Fibroblast of skin of right quadriceps (primary cell): ENCODE data around the gene NSF.
A peak's percentile ranks its signal among the peaks of the same experiment; 100 is the strongest.
"Not testable (repeated sequence)": the region's sequence is repeated elsewhere in the genome, so short reads cannot be mapped to it uniquely, and the experiment has no call there.

Experiments used
- DNase-seq: peaks from one replicate; pipeline ENCODE4 v3.0.0-alpha.2; 2013

NSF gene

DNA sequence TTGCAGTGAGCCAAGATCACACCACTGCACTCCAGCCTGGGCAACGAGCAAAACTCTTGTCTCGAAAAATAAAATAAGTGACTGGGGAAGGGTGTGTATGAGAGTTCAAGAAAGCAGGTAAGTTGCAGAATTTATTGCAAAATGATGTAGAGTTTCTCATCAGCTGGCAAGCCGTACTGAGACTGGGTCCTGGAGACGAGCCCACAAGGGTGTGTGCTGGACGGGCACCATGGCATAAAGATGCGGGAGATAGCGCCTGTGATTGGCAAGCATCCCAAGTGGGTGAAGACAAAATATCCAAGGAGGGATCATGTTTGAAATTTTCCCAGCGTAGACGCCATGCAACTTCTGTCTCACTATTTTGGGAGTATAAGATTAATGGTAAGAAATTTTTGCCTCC lies 168.7 kb downstream of the NSF start:
- DNase-seq = no peak

DNA sequence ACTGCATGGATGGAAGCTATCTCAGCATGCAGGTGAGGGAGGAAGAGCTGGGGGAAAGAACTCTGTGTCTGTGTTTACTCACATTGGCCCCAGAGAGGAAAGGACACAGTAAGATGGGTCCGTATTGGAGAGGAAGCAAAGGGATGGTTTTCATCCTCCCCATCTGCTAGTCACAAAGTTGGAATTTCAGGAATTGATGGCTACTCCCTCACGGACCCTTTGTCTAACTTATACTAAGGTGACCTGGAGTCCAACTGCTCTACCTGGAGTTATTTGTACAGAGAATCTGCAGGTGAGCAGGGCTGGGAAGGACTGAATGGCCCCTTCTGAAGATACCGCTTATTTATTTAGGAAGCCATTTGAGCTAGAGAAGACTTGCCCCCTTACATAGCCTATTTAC lies 172.9 kb downstream of the NSF start:
- no peak for DNase-seq

GRCh38 chr17:46764000-46764708 lies 173.7 kb downstream of the NSF start:
- no peak for DNase-seq

- peak; percentile 97 for DNase-seq
These were observed 174.4 kb downstream of the NSF start for GRCh38 chr17:46764709-46765401.

DNA sequence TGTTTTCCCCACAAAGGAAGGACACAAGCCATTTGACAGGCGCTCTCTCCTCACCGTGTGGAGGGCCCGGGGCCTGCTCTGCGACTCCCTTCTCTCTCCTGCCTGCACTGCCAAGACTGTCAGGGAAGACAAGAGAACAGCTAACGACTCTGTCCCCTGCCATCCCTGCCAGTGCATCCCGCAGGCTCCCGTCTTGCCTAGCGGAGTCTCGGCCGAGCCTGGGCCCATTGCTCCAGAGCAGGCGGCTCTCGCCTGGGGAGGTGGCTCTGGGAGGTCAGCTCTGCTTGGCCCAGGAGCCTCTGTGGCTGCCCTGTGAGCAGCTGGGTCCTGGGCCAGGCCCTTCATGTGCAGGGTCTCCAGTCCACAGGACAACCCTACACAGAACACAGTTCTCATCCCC lies 175.0 kb downstream of the NSF start:
- DNase-seq = no peak

DNA sequence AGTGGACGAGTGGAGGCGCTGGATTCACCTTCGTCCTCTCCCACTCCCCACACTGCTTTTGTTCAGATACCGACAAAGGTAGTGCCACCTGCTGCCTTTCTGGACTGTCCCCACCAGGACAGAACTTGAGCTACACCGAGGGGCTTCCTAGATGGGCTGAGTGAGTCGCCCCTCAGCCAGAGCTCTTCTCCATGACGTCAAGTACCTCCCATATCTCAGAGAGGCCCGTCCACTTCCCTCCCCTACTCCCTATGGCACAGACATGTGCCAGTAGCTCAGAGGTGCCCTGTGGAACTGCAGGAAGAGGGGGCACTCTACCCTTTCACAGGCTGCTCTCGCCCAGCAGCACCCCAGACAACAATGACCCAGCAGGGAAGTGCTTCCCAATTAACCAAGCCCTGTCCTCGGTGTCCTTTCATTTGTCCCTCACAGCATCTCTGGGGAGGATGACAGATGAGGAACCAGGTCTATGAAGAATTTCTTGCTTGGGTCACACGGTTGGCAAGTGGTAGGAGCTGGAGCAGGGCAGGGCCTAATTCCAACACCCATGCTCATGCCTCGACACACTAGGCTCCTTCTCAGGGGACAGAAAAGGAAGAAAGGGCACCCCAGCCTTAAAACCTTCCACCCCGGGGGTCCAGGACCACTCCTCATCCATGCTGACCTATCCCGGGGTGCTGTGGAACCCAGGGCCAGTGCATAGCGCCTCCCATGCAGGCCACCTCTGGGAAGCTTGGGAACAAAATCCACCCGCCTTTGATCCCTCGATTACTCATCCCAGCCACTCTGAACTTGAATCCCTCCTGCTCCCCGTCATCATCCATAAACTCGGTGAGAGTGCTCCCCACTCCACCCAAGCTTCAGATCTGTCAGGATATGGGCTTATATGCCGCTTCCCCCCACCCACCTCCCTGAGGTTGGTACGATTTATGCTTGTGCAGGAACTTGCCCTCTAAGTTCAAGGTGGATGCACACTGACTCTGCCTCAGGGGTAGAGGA lies 176.3 kb downstream of the NSF start:
- no peak for DNase-seq

DNA sequence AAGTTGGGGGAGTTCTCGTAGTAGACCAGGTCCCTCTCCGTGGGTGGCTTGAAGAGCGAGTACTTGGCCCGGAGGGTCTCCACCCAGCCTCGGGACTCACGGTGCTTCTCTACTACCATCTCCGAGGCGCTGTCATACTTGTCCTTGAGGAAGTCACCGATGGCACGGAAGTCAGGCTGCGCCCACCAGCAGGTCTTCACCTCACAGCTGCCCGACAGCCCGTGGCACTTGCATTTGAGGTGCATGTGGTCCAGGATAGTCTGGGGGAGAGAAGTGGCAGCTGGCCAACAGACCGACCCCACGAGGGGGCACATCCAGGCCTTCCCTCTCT lies 178.0 kb downstream of the NSF start:
- DNase-seq = no peak

DNA sequence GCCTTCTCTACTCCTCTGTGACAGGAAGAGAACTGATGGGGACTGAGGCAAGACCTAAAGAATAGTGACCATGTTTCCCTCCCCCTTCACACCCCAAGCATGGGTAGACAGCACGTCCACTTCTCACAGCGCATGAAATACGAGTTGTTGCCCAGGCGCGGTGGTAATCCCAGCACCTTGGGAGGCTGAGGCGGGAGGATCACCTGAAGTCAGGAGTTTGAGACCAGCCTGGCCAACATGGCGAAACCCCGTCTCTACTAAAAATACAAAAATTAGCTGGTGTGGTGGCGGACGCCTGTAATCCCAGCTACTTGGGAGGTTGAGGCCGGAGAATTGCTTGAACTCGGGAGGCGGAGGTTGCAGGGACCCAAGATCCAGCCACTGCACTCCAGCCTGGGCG lies 178.4 kb downstream of the NSF start:
- not testable (repeated sequence) for DNase-seq

- DNase-seq = no peak
These were observed 179.3 kb downstream of the NSF start for GRCh38 chr17:46769531-46770438.

GRCh38 chr17:46770439-46770817 lies 180.0 kb downstream of the NSF start:
- DNase-seq = no peak

- peak; percentile 55 for DNase-seq
These were observed 180.5 kb downstream of the NSF start for GRCh38 chr17:46770818-46771560.

DNA sequence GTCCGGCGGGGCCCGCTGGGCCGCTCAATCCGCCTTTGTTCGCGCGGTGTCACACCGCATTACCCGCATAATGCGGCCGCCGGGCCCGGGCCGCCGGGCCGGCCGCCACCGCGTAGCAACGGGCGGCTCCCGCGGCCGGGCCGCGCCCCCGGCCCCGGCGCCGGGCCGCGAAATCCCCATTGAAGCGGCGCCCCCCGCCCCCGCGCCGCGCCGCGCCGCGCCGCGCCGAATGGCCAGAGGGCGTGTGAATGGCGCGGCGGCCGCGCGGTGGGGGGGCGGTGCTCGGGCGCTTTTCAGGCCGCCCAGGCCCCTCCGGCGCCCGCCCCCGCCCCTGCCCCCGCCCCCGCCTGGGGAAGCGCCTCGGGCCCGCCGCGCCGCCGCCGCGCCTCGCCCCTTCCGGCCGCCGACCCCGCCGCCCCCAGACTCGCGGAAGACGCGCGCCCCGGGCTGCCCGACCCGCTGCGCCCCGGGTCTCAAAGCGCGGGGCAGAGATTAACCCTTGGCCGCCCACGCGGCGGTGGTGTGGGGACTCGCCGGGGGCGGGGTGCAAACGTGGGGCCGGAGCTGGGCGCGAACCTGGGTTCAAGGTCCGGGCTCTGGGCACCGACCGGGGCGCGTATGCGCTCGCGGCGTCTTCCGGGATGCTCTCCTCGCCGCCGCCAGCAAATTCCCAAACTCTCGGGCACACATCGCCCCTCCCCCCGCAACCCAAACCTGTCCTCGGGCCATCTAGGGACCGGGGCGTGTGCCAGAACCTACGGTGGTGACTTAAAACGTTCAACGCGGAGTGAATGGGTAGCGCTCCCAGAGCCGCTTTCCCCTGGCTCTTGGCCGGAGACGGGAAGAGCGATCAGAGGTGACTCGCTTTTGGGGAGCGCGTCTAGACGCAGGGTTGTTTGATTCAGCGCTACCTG lies 181.3 kb downstream of the NSF start:
- peak; percentile 32 for DNase-seq

GRCh38 chr17:46772475-46773220 lies 182.2 kb downstream of the NSF start:
- DNase-seq = no peak

DNA sequence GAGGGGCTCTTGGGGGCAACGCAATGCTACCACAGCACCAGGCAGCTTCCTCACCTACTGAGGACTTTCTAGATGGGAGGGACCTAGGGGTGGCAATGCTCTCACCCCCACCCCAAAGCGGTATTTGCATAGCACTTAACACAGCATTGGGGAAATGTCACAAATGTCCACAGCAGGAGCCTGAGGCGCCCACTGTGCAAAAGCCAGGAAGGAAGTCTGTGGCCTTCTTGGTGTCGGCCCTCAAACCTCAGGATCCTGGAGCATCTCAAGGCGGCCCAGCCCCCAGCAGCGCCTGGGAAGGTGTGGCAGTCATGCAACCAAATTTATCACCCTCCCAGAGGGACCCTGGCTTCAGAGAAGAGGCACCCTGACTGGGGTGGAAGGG lies 182.7 kb downstream of the NSF start:
- no peak for DNase-seq

- no peak for DNase-seq
These were observed 183.2 kb downstream of the NSF start for GRCh38 chr17:46773676-46774075.

- DNase-seq = no peak
These were observed 183.8 kb downstream of the NSF start for GRCh38 chr17:46774108-46774737.

DNA sequence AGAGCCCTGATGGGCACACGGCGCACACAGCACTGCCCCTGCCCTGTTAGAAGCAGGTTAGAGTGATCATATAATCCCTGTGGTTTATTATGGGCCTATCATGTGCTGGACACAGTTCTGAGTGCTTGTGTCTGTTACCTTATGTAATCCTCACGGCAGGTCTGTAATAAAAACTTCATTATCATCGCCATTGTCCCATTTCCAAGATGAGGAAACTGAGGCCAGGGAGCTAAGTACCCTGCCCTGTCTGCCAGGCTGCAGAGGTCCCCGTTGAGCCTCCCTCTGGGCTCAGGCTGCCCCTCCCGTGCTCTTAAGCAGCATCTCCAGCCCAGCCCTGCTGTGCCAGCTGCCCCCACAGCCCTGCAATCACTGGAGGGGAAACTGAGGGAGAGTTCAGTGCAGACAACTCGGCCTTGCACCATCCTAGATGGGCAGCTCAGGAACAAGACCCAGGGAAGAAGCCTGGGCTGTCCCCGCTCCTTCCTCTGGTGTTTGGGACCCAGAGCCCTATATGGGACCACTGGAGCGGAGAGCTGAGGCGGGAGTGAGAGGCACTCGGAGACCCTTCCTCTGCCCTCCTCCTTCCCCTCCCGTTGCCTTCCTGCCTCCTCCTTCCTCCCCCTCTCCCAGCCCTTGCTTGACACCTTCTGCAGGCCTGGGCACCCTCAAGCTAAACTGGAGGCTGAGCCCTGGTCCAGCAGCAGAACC lies 186.0 kb downstream of the NSF start:
- DNase-seq = no peak
